CD4-positive, alpha-beta memory T cell (primary cell): Measurements from ENCODE around the gene SIPA1. TPM values are rescaled to one million over a fixed set of nuclear protein-coding genes. Genes with fewer than 3 reads are reported as not detected.
A peak's percentile ranks its signal among the peaks of the same experiment; 100 is the strongest.

Source experiments
- CTCF ChIA-PET: fragments of 350-600 bp; sonication (Branson Sonifier 250); formaldehyde crosslinking; loops from one replicate; lab custom pipeline; 2021; ENCODE audit warnings: inconsistent platforms; ENCODE audit not compliant: partially characterized antibody; lab: Charles Lee
- POLR2A ChIA-PET: fragments of 350-600 bp; sonication (Branson Sonifier 250); formaldehyde crosslinking; loops from one replicate; lab custom pipeline; 2021; ENCODE audit not compliant: partially characterized antibody; lab: Charles Lee
- DNase-seq, 5 donors: peaks; one replicate each; pipeline versions ENCODE4 v3.0.0 to v3.0.0-alpha.2; 2020 to 2022; ENCODE audit warnings: mixed read lengths in 1 of 5
- H3K27ac ChIP-seq: one replicate; pipeline ENCODE4 v1.7.0; 2013; ENCODE audit warnings: low read depth, low read length
- H3K27me3 ChIP-seq: 2 replicates; pipeline ENCODE4 v1.7.0; 2013; ENCODE audit warnings: mild to moderate bottlenecking, low read length, moderate library complexity; ENCODE audit not compliant: insufficient read depth
- H3K36me3 ChIP-seq: 2 replicates; pipeline ENCODE4 v1.7.0; 2013; ENCODE audit warnings: mild to moderate bottlenecking, low read length, moderate library complexity; ENCODE audit not compliant: insufficient read depth
- H3K4me1 ChIP-seq: 2 replicates; pipeline ENCODE4 v1.7.0; 2013; ENCODE audit warnings: mild to moderate bottlenecking, low read length, moderate library complexity; ENCODE audit not compliant: insufficient read depth
- H3K4me3 ChIP-seq, 2 donors: one replicate each; pipeline ENCODE4 v1.7.0; 2013; ENCODE audit warnings: low read length in 2 of 2, mild to moderate bottlenecking in 1 of 2
- H3K9me3 ChIP-seq, 2 donors: one replicate each; pipeline ENCODE4 v1.7.0; 2013; ENCODE audit warnings: low read length in 2 of 2, control low read depth in 1 of 2; ENCODE audit not compliant: control insufficient read depth in 1 of 2
- H3K27ac Mint-ChIP-seq, 7 donors: one replicate each; pipeline ENCODE4 v1.8.0; 2020 to 2021; ENCODE audit warnings: mixed read lengths in 7 of 7, mild to moderate bottlenecking in 6 of 7, inconsistent platforms in 3 of 7, moderate library complexity in 3 of 7
- H3K27me3 Mint-ChIP-seq, 2 donors: one replicate each; pipeline ENCODE4 v1.8.0; 2020 to 2021; ENCODE audit warnings: mixed read lengths in 2 of 2
- H3K36me3 Mint-ChIP-seq, 2 donors: one replicate each; pipeline ENCODE4 v1.8.0; 2020 to 2021; ENCODE audit warnings: mixed read lengths in 2 of 2, inconsistent platforms in 1 of 2, mild to moderate bottlenecking in 1 of 2
- H3K4me1 Mint-ChIP-seq, 4 donors: one replicate each; pipeline ENCODE4 v1.8.0; 2020 to 2021; ENCODE audit warnings: mixed read lengths in 4 of 4, mild to moderate bottlenecking in 1 of 4
- H3K4me3 Mint-ChIP-seq, 8 donors: one replicate each; pipeline ENCODE4 v1.8.0; 2020 to 2021; ENCODE audit warnings: mixed read lengths in 8 of 8, mild to moderate bottlenecking in 7 of 8, moderate library complexity in 6 of 8, inconsistent platforms in 3 of 8
- H3K9me3 Mint-ChIP-seq, 8 donors: one replicate each; pipeline ENCODE4 v1.8.0; 2020 to 2021; ENCODE audit warnings: mixed read lengths in 8 of 8, mild to moderate bottlenecking in 5 of 8, inconsistent platforms in 3 of 8, moderate library complexity in 1 of 8
- intact Hi-C: fragments of 100-400 bp; cut with micrococcal nuclease; formaldehyde crosslinking; loops from one replicate; pipeline ENCODE4 v1.15.1; 2023
- polyA plus RNA-seq, 2 donors: library from polyadenylated mRNA; unstranded; fragments of 300-500 nt; fragmentation: Illumina TruSeq; gene quantifications; one replicate each; pipeline ENCODE4 v1.2.3, GENCODE V29; 2021
- total RNA-seq, 2 experiments: library from RNA; stranded (reverse); gene quantifications; one replicate each; pipeline ENCODE4 v1.2.3, GENCODE V29; 2021

Gene SIPA1
- total and polyA plus RNA-seq, 4 experiments from 2014 or later, result 50.1 to 204 (median 159) TPM

DNA sequence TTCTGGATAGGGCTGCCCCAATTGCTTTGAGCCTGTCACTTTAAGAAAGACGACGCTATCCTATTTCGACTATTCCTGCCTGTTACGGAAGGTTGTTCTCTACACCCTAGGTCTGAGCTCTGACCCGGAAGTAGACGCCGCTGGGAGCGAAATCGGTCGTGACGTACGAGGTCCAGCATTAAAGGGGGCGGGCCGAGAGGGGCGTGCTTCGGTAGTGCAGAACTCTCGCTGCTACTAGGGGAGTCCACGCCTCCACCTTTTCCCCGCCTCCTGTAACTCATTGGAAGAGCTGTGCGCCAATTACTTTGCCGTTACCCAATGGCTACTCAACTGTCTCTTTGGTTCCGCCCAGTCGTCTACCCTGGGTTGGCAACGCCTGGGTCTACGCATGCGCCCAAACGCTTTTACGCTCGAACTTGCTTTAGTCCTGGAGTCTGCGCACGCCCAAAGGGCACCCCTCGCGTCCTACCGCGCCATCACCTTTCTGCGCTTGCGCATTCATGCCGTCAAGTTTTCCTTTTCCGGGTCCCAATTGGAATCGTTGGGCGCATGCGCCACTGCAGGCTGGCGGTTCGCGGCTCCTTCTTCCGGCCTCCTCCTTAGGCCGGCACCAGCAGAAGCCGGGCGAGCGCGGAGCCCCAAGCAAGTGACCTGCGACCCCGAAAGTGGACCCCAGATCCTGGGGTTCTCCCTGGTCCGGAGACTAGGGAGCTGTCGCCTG is 22.5 kb upstream of the SIPA1 start, which contains the start of gene PCNX3:
Gene PCNX3 (plus strand): TSS at position 548 of the 721 bp plus-strand sequence. CDS start 536 bp downstream, outside the sequence.
- Histone ChIP-seq H3K4me3 (peak within 1 kb of the TSS; percentile 74 to 96), H3K27me3 (no peaks in the 10 kb centered on the region), H3K4me1 (peaks cover 46% of the 10 kb centered on the region), H3K27ac (peak within 1 kb of the TSS; percentile 96), H3K36me3 (peaks cover 33% of the 10 kb centered on the region), H3K9me3 (no peaks in the 10 kb centered on the region)
- ChIA-PET CTCF (interaction anchor here (0.7 to 2.3 kb wide), 18 partner anchors 10 to 272 kb away, joined by 3 to 14 read pairs (median 4); partner anchors contain the start of genes EHBP1L1, FAM89B, KAT5 and ZNRD2), POLR2A (interaction anchor here (0.6 to 8.1 kb wide), 57 partner anchors 11 to 1821 kb away, joined by 3 to 113 read pairs (median 5); partner anchors contain the start of genes BANF1, CCDC85B, CFL1 and DPF2)
- intact Hi-C loops, result loop anchor here (1.0 to 5.0 kb wide), 12 partner anchors 23 to 498 kb away; partner anchors contain the start of genes BANF1, CFL1, EIF1AD and KAT5
- Mint-ChIP-seq H3K27ac (peak within 1 kb of the TSS; percentile 90 to 100 (median 99)), H3K27me3 (no peaks in the 10 kb centered on the region), H3K4me3 (peak within 1 kb of the TSS; percentile 95 to 99 (median 96)), H3K9me3 (no peaks in the 10 kb centered on the region), H3K4me1 (peaks cover 23 to 59% (median 46%) of the 10 kb centered on the region in 4 donors), H3K36me3 (peaks cover 14 to 42% of the 10 kb centered on the region in 2 donors)
- peak; percentile 100 for DNase-seq

DNA sequence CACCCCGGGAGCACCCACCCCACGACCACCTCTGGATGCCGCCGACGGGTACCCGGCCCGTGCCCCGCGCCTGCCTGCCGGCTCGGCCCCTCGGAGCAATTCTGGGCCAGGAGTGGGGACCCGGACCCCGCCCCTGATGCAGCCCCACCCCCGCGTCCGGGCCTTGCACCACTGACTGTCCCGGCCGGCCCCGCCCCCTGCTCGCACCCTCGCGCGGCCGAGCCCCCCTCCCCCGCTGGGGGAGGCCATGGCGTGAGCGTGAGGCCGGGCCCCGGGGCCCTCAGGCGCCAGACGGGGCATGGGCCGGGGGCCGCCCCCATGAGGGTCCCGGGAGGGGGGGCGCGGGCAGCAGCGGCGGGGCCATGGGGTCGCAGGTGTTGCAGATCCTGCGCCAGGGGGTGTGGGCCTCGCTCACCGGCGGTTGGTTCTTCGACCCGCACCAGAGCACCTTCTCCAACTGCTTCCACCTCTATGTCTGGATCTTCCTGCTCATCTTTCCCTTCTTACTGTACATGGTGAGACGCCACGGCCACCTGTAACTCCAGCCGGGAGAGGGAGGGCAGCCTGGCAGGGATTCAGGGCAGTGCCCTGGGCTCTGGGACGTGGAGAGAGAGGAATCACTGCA is 21.8 kb upstream of the SIPA1 start:
- DNase-seq, result no peak
- Histone ChIP-seq H3K9me3 (no peaks in the 10 kb centered on the region), H3K27me3 (no peaks in the 10 kb centered on the region), H3K4me1 (peaks cover 39% of the 10 kb centered on the region), H3K4me3 (peak overlapping the region; percentile 47 to 57), H3K36me3 (peaks cover 40% of the 10 kb centered on the region), H3K27ac (peak overlapping the region; percentile 96)
- Mint-ChIP-seq H3K27me3 (no peaks in the 10 kb centered on the region), H3K4me3 (peak overlapping the region; percentile 95 to 99 (median 96)), H3K36me3 (peaks cover 14 to 40% of the 10 kb centered on the region in 2 donors), H3K4me1 (peaks cover 20 to 52% (median 41%) of the 10 kb centered on the region in 4 donors), H3K9me3 (no peaks in the 10 kb centered on the region), H3K27ac (peak overlapping the region; percentile 90 to 100 (median 99))
- POLR2A ChIA-PET, result interaction anchor here (0.7 to 8.1 kb wide), 38 partner anchors 9 to 1821 kb away, joined by 3 to 113 read pairs (median 10); partner anchors contain the start of genes BANF1, CCDC85B, CFL1 and DPF2
- intact Hi-C loops, result loop anchor here (1.0 to 5.0 kb wide), 12 partner anchors 22 to 499 kb away; partner anchors contain the start of genes BANF1, CFL1, EIF1AD and KAT5
- CTCF ChIA-PET, result interaction anchor here (0.8 to 2.3 kb wide), 7 partner anchors 10 to 96 kb away, joined by 3 to 14 read pairs (median 6); partner anchors contain the start of genes FAM89B and KAT5

DNA sequence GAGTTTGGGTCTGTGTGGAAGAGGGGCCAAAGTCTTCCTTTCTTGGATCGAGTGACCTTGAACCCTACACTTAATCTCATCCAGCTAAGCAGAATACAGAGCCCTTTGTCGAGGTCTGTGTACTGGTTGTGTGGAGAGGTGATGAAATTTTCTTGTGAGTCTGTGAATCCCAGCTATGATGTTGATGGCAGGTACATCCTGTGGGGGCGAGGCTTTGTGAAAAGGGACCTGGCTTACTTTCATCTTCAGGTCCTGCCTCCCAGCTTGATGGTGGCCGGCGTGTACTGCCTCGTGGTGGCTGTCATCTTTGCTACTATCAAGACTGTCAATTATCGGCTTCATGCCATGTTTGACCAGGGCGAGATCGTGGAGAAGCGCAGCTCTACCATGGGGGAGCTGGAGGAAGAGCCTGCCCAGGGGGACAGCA is 21.3 kb upstream of the SIPA1 start:
- Mint-ChIP-seq H3K4me3 (peak overlapping the region; percentile 92 to 97 (median 95)), H3K36me3 (peaks cover 14 to 43% of the 10 kb centered on the region in 2 donors), H3K4me1 (peaks cover 19 to 49% (median 37%) of the 10 kb centered on the region in 4 donors), H3K9me3 (no peaks in the 10 kb centered on the region), H3K27ac (peak overlapping the region; percentile 79 to 98 (median 94)), H3K27me3 (no peaks in the 10 kb centered on the region)
- Histone ChIP-seq H3K4me1 (peaks cover 34% of the 10 kb centered on the region), H3K27ac (peak overlapping the region; percentile 96), H3K27me3 (no peaks in the 10 kb centered on the region), H3K4me3 (peak overlapping the region; percentile 44 to 57), H3K36me3 (peaks cover 45% of the 10 kb centered on the region), H3K9me3 (no peaks in the 10 kb centered on the region)
- POLR2A ChIA-PET, result interaction anchor here (0.6 to 8.1 kb wide), 12 partner anchors 8 to 242 kb away, joined by 3 to 113 read pairs (median 18); partner anchors contain the start of genes CFL1, KAT5, MUS81 and NEAT1
- DNase-seq, result peak in 1 of 5 donors; percentile 62
- CTCF ChIA-PET, result interaction anchor here (1.2 to 2.0 kb wide), 3 partner anchors 9 to 95 kb away, joined by 3 to 9 read pairs (median 4); partner anchors contain the start of gene KAT5
- intact Hi-C loops, result loop anchor here (5.0 kb wide), 1 partner anchor 96 kb away; the partner anchor contains the start of gene KAT5

DNA sequence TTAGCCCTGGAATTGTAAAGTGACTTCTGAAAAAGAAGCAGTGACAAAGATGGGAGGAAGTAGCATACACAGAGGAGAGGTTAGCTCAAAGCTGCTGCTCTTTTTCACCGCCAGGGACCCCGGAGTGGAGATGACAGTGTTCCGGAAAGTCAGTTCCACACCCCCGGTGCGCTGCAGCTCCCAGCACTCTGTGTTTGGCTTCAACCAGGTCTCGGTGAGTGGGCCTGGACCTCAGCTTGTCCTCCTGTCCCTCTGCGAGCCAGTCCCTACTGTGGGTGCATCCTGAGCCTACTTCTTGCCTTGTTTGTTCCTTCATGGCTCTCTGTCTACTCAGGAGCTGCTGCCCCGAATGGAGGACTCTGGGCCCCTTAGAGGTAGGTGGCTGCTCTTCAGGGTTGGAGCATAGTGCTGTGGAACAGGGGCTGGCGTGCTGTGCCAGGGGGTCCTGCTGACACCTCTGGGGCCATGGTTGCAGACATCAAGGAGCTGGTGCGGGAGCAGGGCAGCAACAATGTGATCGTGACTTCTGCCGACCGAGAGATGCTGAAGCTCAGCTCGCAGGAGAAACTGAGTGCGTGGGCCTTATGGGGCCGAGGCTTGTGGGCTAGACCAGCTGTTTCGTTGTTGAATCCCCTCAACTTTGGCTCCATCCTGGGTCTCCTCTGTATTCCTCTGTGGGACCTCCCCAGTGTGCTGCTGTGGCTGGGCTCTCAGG is 20.6 kb upstream of the SIPA1 start:
- DNase-seq, result no peak
- ChIA-PET POLR2A (interaction anchor here (0.6 to 8.1 kb wide), 9 partner anchors 8 to 242 kb away, joined by 3 to 113 read pairs (median 10); partner anchors contain the start of genes CFL1, KAT5, MUS81 and RELA), CTCF (interaction anchor here (1.2 to 1.3 kb wide), 2 partner anchors 9 to 29 kb away, joined by 3 to 4 read pairs; no protein-coding TSS in a partner anchor)
- peak overlapping the region; percentile 92 to 97 (median 95) for H3K4me3 Mint-ChIP-seq
- Histone ChIP-seq H3K4me1 (peaks cover 27% of the 10 kb centered on the region), H3K9me3 (no peaks in the 10 kb centered on the region), H3K27me3 (no peaks in the 10 kb centered on the region), H3K36me3 (peaks cover 49% of the 10 kb centered on the region), H3K4me3 (peak overlapping the region; percentile 44 to 57), H3K27ac (peak overlapping the region; percentile 96)
- intact Hi-C loops, result loop anchor here (5.0 kb wide), 1 partner anchor 95 kb away; the partner anchor contains the start of gene KAT5
- no peaks in the 10 kb centered on the region for H3K9me3 Mint-ChIP-seq
- peak overlapping the region; percentile 79 to 98 (median 94) for H3K27ac Mint-ChIP-seq
- peaks cover 10 to 47% of the 10 kb centered on the region in 2 donors for H3K36me3 Mint-ChIP-seq
- peaks cover 15 to 46% (median 31%) of the 10 kb centered on the region in 4 donors for H3K4me1 Mint-ChIP-seq
- no peaks in the 10 kb centered on the region for H3K27me3 Mint-ChIP-seq

DNA sequence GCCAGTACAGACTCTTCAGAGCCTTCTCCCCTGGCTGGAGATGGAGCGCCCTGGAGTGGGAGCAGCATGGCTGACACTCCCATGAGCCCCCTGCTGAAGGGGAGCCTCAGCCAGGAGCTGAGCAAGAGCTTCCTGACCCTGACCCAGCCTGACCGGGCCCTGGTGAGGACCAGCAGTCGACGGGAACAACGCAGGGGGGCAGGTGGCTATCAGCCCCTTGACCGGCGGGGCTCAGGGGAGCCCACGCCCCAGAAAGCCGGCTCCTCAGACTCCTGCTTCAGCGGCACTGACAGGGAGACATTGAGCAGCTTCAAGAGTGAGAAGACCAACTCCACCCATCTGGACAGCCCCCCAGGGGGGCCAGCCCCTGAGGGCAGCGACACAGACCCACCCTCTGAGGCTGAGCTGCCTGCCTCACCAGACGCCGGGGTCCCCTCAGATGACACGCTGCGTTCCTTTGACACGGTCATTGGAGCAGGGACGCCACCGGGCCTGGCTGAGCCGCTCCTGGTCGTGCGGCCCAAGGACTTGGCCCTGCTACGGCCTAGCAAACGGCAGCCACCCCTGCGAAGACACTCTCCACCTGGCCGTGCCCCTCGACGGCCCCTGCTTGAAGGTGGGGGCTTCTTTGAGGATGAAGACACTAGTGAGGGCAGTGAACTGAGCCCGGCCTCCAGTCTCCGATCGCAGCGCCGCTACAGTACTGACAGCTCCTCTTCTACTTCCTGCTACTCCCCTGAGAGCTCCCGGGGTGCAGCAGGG is 19.7 kb upstream of the SIPA1 start:
- peaks cover 15 to 40% (median 25%) of the 10 kb centered on the region in 4 donors for H3K4me1 Mint-ChIP-seq
- CTCF ChIA-PET, result interaction anchor here (1.0 to 1.3 kb wide), 2 partner anchors 30 to 162 kb away, joined by 3 read pairs; no protein-coding TSS in a partner anchor
- DNase-seq, result no peak
- H3K27me3 Mint-ChIP-seq, result no peaks in the 10 kb centered on the region
- H3K4me3 ChIP-seq, result no peak overlapping the region
- H3K36me3 ChIP-seq, result peaks cover 49% of the 10 kb centered on the region
- peak overlapping the region; percentile 1 for H3K27ac ChIP-seq
- peaks cover 18% of the 10 kb centered on the region for H3K4me1 ChIP-seq
- intact Hi-C loops, result loop anchor here (5.0 kb wide), 1 partner anchor 94 kb away; the partner anchor contains the start of gene KAT5
- no peaks in the 10 kb centered on the region for H3K27me3 ChIP-seq
- POLR2A ChIA-PET, result interaction anchor here (0.6 to 8.1 kb wide), 4 partner anchors 8 to 1224 kb away, joined by 3 to 113 read pairs (median 54); partner anchors contain the start of gene SIPA1
- H3K9me3 Mint-ChIP-seq, result no peaks in the 10 kb centered on the region
- H3K27ac Mint-ChIP-seq, result no peak overlapping the region
- H3K36me3 Mint-ChIP-seq, result peaks cover 8 to 52% of the 10 kb centered on the region in 2 donors
- no peaks in the 10 kb centered on the region for H3K9me3 ChIP-seq
- peak overlapping the region in 3 of 8 donors; percentile 34 to 52 (median 50) for H3K4me3 Mint-ChIP-seq
